HG03342 (cell line): ENCODE data around the gene CHCHD6.
"Not testable (repeated sequence)": the region's sequence is repeated elsewhere in the genome, so short reads cannot be mapped to it uniquely, and the experiment has no call there.

Experiments
- ATAC-seq: cut with Tn5 transposase; IDR thresholded peaks from one replicate; pipeline ENCODE4 v1.9.1; 2021; ENCODE audit warnings: mild to moderate bottlenecking, moderate library complexity; ENCODE audit not compliant: unreplicated experiment

The CHCHD6 gene

GRCh38 chr3:126763035-126763434 lies 59.0 kb downstream of the CHCHD6 start:
- ATAC-seq = no peak

GRCh38 chr3:126765187-126766069 lies 61.4 kb downstream of the CHCHD6 start:
- ATAC-seq = no peak

- no peak for ATAC-seq
Measured at GRCh38 chr3:126766653-126767052, 62.6 kb downstream of the CHCHD6 start.

- ATAC-seq = no peak
Measured at GRCh38 chr3:126768903-126769302, 64.9 kb downstream of the CHCHD6 start.

GRCh38 chr3:126770096-126770495 lies 66.1 kb downstream of the CHCHD6 start:
- ATAC-seq = no peak

- no peak for ATAC-seq
Measured at GRCh38 chr3:126773167-126773566, 69.1 kb downstream of the CHCHD6 start.

GRCh38 chr3:126773783-126774182 lies 69.7 kb downstream of the CHCHD6 start:
- ATAC-seq = no peak

GRCh38 chr3:126777366-126777765 lies 73.3 kb downstream of the CHCHD6 start:
- no peak for ATAC-seq

- no peak for ATAC-seq
Measured at GRCh38 chr3:126780666-126781065, 76.6 kb downstream of the CHCHD6 start.

GRCh38 chr3:126781406-126781805 lies 77.4 kb downstream of the CHCHD6 start:
- ATAC-seq = no peak

GRCh38 chr3:126781889-126782491 lies 78.0 kb downstream of the CHCHD6 start:
- ATAC-seq = no peak

GRCh38 chr3:126782536-126782935 lies 78.5 kb downstream of the CHCHD6 start:
- no peak for ATAC-seq

- ATAC-seq = no peak
Measured at GRCh38 chr3:126784254-126784653, 80.2 kb downstream of the CHCHD6 start.

- not testable (repeated sequence) for ATAC-seq
Measured at GRCh38 chr3:126791320-126791719, 87.3 kb downstream of the CHCHD6 start.

- no peak for ATAC-seq
Measured at GRCh38 chr3:126792998-126793397, 89.0 kb downstream of the CHCHD6 start.

GRCh38 chr3:126797563-126797962 lies 93.5 kb downstream of the CHCHD6 start:
- no peak for ATAC-seq

- ATAC-seq = no peak
Measured at GRCh38 chr3:126798521-126798920, 94.5 kb downstream of the CHCHD6 start.

GRCh38 chr3:126799099-126799498 lies 95.1 kb downstream of the CHCHD6 start:
- no peak for ATAC-seq

- not testable (repeated sequence) for ATAC-seq
Measured at GRCh38 chr3:126801312-126801711, 97.3 kb downstream of the CHCHD6 start.

- no peak for ATAC-seq
Measured at GRCh38 chr3:126807795-126808194, 103.8 kb downstream of the CHCHD6 start.

- ATAC-seq = no peak
Measured at GRCh38 chr3:126811530-126811929, 107.5 kb downstream of the CHCHD6 start.

- ATAC-seq = no peak
Measured at GRCh38 chr3:126816298-126816697, 112.3 kb downstream of the CHCHD6 start.
